Measurements from ENCODE around the gene JUN.

DNA sequence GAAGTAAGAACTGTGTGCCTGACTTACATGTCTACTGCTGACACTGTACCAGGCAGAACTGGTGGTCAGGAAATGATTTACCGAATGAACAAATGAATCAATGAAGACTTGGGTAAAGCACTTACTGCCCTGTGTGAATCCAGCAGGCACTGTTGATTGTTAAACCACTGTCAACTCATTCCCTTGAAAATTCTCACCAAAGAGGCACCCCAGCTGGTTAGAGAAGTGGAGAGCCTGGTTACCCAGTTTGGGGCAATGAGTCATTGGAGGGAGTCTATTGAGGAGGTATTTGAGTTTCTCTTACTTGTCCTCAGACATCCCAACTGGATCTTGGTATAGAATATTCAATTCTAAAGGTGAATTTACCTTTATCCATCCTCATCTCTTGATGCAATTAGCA is 34.2 kb downstream of the JUN start:
- TF ChIP-seq, protein P1, sequence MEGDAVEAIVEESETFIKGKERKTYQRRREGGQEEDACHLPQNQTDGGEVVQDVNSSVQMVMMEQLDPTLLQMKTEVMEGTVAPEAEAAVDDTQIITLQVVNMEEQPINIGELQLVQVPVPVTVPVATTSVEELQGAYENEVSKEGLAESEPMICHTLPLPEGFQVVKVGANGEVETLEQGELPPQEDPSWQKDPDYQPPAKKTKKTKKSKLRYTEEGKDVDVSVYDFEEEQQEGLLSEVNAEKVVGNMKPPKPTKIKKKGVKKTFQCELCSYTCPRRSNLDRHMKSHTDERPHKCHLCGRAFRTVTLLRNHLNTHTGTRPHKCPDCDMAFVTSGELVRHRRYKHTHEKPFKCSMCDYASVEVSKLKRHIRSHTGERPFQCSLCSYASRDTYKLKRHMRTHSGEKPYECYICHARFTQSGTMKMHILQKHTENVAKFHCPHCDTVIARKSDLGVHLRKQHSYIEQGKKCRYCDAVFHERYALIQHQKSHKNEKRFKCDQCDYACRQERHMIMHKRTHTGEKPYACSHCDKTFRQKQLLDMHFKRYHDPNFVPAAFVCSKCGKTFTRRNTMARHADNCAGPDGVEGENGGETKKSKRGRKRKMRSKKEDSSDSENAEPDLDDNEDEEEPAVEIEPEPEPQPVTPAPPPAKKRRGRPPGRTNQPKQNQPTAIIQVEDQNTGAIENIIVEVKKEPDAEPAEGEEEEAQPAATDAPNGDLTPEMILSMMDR (conservative IDR thresholded peaks at IDR 0.05; ENCODE audit: low read depth, low read length), result no peak
- TF ChIP-seq RFX5 (IDR thresholded peaks at IDR 0.05; ENCODE audit: low read depth, low read length) (no peak), RAD21 (IDR thresholded peaks at IDR 0.05; ENCODE audit: low read length) (no peak), NFE2L2 (IDR thresholded peaks at IDR 0.05; ENCODE audit: low read depth, low read length) (no peak), MAZ (IDR thresholded peaks at IDR 0.05; ENCODE audit: borderline replicate concordance, low read depth, low read length) (no peak), POLR2A (IDR thresholded peaks at IDR 0.05; ENCODE audit: low read depth, low read length) (no peak), CEBPB (IDR thresholded peaks at IDR 0.05; ENCODE audit: low read depth, low read length) (no peak)

All from IMR-90 (cell line).